DMS79 treated with DMSO at 0.1 percent for 48 hours (cell line): ENCODE data around the gene SHQ1.
A peak's percentile ranks its signal among the peaks of the same experiment; 100 is the strongest.
"Not testable (repeated sequence)": the region's sequence is repeated elsewhere in the genome, so short reads cannot be mapped to it uniquely, and the experiment has no call there.

ENCODE experiments used
- DNase-seq: peaks from one replicate; lab custom pipeline; 2025; lab: John Stamatoyannopoulos, UW

Gene SHQ1

DNA sequence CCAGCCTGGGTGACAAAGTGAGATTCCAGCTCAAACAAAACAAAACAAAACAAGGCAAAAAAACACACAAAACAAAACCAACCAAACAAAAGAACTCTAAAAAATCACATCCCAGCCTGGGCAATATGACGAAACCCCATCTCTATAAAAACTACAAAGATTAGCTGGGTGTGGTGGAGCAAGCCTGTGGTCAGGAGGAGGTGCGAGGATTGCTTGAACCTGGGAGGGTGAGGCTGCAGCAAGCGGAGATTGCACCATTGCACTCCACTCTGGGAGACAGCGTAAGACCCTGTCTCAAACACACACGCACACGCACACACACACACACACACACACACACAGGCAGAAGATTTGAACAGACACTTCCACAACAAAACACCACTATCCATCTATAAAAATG is 99.6 kb downstream of the SHQ1 start:
- no peak for DNase-seq

- peak; percentile 26 for DNase-seq
Measured at GRCh38 chr3:72746430-72747411, 101.5 kb downstream of the SHQ1 start.

DNA sequence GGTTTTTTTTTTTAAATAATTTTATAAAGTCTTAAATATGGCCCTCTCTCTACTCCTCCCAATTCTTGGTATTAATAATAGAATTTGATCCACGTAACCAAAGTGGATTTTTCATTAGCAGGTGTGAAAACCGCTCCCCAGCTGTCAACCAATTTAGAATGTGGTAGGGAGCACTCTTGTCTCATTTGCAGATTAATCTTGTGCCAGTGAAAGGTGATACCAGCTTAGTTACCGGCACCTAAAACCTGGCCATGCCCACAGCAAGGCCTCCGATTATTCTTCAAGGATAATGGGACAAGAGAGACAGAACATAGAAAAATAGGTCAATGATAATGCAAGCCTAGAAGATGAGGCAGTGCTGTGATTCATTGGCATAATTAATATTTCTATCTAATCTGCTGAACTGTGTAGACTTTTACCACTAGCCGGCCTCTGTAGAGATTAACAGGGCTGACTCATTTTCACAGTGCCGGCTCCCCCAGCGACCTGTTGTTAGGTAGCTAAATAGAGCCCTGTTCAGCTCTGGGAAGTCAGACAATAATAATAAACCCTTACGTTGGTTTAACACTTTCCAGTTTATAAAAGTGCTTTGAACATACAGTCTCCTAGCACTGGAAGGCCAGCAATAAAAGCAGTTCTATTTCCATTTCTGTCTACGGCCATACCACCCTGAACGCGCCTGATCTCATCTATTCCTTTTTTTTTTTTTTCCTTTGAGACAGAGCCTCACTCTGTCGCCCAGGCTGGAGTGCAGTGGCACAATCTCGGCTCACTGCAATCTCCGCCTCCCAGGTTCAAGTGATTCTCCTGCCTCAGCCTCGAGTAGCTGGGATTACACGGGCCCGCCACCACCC is 102.9 kb downstream of the SHQ1 start:
- no peak for DNase-seq

DNA sequence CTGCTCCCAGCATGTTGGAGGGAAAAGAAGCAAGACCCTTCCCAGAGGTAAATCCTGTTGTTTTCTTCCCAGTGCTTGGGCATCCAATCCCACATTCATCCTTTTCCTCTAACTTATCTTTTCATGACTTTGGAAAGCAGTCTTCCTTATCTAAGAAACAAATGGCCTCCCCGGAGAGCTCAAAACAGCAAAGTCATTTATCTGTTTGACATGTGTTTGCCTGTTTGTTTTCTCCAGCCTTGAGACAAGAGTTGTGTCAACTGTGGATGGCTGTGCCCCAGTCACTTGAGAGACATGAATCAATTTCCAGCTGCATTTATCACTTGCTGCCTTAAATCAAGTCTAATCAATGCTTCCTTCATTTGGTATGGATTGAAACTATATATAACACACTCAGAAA is 103.9 kb downstream of the SHQ1 start:
- DNase-seq: no peak

DNA sequence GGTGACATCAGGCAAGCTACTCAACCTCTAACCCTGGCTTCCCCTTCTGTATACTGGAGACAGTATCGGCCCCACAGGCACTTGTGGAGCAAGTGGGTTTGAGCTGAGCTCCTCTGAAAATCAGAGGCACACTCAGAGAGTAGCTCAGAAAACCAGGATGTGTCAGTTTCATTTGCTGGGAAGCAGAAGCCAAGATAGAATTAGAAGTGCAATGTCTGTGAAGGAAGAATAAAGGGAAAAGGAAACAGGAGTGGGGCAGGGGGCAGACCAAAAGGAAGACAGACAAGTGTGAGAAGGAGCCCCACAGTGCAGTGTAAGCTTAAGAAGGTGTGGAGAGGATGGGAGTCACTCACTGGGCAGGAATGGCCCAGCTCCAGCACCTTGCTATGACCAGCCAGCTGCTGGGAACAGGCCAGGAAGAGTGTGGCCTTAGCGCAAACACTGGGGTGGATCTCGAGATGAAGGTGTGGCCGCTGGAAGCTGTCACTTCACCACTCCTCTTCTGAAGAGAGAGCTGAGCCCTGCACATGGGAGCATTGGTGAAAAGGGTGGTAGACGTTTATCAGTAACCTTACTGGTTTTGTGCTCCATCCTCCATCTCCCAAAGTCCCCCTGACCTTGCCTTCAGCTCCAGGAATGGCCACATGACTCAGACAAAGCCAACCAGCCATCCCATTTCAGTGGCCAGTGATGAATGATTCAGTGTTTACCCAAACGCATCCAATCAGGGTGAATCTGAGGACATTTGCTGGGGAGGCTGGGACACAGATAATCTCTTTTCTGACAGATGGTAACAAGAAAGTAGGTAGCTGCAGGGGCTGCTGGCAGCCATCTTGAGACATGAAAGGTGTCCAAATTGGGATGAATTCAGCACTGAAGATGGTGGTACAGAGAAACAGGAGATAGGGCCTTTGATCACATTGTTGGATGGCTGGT is 108.4 kb downstream of the SHQ1 start:
- DNase-seq: no peak

DNA sequence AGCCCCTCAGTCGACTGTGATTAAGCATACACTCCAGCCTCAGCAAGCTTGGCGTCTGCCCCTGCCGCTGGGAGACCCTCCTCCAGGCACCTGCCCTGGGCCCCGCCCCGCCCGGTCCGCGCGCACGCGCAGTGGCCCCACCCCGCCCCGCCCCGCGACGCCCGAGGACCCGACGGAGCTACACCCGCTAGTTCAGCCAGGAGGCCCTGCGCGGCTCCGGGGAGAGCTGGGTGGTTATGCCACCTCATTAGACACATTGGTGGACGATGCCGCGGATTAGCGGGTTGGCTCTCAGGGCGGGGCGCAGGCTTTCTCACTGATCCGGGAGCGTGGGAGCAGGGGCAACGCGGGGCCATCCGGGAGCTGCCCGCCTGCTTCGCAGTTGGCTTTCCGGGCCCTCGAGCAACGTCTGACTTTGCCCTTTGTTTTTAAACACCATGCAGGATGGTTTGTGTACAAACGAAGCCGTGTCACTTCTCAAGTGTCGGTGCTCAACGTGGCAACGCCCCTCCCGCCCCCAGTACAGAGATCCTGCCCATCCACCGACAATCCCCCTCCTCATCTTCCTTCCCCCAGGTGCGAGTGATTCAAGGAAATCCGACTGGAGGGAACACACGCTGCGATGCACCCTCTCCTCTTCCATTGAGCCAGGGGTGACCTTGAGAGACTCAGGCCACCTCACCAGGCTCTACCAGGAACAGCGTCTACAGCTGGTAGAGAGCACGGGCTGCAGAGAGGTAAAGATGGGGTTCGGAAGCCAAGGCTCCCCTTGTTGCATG is 109.3 kb downstream of the SHQ1 start:
- no peak for DNase-seq

- DNase-seq: not testable (repeated sequence)
Measured at GRCh38 chr3:72735072-72735471, 113.2 kb downstream of the SHQ1 start.

- no peak for DNase-seq
Measured at GRCh38 chr3:72733676-72734075, 114.6 kb downstream of the SHQ1 start.

DNA sequence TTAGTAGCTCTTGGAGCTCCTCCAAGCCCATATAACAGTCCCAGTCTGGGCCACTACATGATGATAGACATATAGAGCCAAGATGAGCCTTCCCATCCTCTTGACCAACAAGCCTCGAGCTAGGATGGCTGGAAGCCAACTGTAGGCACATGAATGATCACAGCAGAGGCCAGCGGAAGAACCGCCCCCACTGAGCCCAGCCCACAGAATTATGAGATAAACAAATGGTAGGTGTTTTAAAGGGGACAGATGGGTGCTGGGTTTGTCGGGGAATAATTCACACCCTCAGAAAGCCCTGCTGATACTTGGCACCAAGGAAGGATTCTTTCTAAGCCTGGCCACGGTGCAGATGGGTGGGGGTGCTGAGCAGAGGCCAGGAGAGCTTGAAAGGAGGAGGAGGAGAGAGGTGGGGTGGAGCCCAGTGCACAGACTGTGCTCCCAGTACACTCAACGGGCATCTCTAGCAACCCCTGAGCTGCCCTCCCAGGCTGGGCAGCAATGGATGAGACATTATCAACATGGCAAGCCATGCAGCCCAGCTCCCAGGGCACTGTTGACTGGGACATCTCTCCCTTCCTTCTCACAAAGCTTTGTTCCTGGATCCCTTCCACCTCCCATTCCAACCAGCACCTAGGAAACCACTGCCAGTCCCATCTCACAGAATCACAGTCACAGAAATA is 115.4 kb downstream of the SHQ1 start:
- DNase-seq: not testable (repeated sequence)

DNA sequence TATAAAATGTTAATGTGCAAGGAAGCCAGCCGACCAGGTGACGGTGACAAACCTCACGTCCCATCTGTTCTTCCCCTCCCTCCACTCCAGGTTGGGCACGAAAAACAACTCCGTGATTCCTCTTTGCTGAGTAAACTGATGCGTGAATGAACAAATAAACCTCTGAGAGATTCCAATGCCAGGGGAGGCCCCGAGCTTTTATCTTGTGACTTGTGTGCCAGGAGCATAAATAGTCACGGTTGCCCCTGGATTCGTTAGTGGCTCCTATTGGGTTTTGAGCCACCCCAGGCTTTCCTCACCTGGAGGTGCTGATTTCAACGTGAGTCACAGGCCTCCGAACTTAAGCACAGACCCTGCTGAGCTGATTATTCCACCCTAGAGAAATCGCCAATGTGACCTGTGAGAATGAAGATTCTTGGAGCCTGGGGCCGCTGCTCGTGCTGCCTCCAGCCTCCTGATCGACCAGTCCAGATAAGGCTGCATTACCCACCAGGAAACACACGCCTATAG is 119.2 kb downstream of the SHQ1 start:
- no peak for DNase-seq

DNA sequence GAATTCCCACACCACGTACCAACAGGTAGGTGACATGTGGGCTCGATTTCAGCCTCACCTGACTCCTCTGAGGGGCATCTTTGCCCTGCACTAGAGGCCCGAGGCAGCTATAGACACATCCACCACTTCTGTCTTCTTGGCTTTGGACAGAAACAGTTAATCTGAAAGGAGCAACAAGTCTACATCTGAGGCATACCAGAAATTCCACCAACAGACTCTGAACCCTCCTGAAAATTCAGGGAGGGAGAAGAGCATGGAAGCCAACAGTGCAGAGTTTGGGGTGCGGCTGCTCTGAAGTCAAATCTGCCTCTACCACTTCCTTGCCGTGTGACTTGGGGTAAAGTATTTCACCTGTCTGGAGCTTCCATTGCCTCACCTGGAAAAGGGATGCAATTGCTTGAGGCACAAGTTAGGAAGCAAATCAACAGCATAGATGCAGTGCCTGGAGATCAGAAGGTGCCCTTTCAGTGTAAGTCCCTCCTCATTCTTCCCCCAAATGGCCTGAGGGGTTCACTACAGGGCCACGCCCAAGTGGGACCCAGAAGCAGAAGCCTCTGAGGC is 119.8 kb downstream of the SHQ1 start:
- DNase-seq: no peak

GRCh38 chr3:72727726-72728125 is 120.5 kb downstream of the SHQ1 start:
- DNase-seq: no peak

DNA sequence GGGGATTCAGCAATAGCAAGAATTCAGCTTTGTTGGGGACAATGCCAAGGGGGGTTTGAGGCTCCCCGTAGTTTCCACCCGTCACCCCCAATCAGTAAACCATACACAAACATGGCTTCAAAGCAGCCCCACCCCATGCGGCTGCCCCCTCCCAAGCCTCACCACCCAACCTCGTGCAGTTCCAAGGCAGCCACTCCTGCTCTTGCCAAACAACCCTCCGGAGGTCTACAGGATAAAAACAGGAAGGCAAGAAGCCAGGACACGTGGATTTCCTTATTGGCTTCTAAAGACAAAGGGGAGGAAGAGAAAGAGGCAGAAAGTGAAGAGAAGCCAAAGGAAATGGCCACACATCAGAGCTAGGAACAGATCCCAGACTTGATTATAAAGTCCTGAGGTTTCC is 121.1 kb downstream of the SHQ1 start:
- no peak for DNase-seq

DNA sequence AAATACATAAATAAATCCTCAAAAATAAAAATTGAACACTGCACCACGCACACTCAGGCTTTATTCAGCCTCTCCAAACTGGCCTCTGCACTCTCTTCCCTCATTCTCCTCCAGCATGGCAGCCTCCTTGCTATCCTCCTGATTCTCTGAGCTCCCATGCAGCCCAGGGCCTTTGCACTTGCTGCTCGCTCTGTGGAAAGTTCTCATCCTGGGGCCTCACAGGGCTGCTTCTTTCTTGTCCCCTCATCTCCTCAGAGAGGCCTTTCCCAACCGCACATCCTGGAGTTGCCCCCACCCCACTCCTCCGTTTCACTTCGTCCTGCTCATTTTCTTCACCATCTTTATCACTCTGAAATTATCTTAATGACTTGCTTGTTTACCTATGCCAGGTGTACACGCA is 123.0 kb downstream of the SHQ1 start:
- DNase-seq: no peak

GRCh38 chr3:72724070-72724469 is 124.2 kb downstream of the SHQ1 start:
- DNase-seq: no peak

- peak; percentile 28 for DNase-seq
Measured at GRCh38 chr3:72722930-72723726, 125.1 kb downstream of the SHQ1 start.

DNA sequence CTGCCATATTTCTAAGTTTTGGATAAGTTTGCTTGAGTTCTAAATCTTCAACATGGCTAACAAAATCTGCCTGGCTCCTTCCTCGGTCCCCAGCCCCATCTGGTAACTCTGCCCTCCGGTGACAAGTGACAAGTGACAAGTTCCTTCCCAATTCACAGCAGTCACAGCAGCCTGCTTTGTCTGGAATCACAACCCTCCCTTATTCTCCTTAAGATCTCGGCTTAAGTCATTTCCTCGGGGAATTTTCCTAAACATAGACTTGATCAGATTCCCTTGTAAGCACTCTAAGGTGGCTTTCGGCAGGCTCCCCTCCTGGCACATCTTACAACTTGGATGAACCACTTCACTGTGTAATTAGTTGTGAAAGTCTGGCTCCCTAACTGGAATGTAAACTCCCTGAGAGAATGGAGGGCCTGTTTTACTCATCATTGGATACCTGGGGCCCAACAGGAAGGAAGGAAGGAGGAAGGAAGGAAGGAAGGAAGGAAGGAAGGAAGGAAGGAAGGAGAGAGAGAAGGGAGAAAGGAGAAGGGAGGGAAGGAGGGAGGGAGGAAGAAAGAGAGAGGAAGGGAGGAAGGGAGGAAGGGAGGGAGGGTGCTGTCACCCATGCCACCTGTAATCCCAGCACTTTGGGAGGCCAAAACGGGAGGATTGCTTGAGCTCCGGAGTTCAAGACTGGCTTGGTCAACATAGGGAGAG is 126.4 kb downstream of the SHQ1 start:
- DNase-seq: no peak

DNA sequence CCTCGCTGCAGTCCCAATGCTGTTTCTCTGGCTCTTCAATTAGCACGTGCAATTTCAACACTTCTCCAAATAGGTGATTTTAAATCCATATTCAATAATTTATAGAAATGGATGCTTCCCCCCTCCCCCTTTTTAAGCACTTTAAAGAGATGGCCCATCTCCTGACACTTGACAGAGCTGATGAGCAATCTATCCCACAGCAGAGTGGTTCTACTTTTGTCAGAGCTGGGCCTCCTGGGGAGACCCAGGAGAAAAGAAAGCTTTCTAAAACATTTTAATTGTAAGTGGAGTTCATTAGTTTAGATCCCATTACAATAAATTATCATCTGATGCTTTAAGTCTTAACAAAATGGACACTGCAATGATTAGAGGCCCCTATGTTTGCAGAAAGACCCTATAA is 127.7 kb downstream of the SHQ1 start:
- DNase-seq: no peak
